Measurements from ENCODE around the gene KCTD7. TPM values are rescaled to one million over a fixed set of nuclear protein-coding genes. Genes with fewer than 3 reads are reported as not detected.

Gene KCTD7
- polyA plus RNA-seq, 4 donors, result 2.5 to 18.4 (median 3.8) TPM

GRCh38 chr7:66664590-66665293 is 36.1 kb downstream of the KCTD7 start:
- DNase-seq, result no peak
- peaks cover 0 to 5% of the 10 kb centered on the region in 2 donors for H3K9me3 ChIP-seq (ENCODE audit: control insufficient read depth in 2 of 2, insufficient read depth in 1 of 2, low read depth in 1 of 2, low read length in 1 of 2)
- FAIRE-seq, result no peak
- H3K4me3 ChIP-seq (ENCODE audit: low read depth in 1 of 3, low read length in 3 of 3), result no peak overlapping the region
- 71 to 93% (median 87%) methylated on average over 24 of the region's 24 CpGs for whole genome bisulfite sequencing, 3 donors
- no peaks in the 10 kb centered on the region for H3K27me3 ChIP-seq (ENCODE audit: control insufficient read depth in 3 of 3, insufficient read depth in 3 of 3, low read length in 3 of 3)
- H3K36me3 ChIP-seq (ENCODE audit: control insufficient read depth in 3 of 3, insufficient read depth in 2 of 3, low read depth in 1 of 3, low read length in 3 of 3), result peaks cover 0 to 38% (median 0%) of the 10 kb centered on the region in 3 donors
- no peak overlapping the region for H3K27ac ChIP-seq (ENCODE audit: low read depth in 1 of 3, low read length in 2 of 3)
- peaks cover 0 to 15% (median 0%) of the 10 kb centered on the region in 3 donors for H3K4me1 ChIP-seq (ENCODE audit: control insufficient read depth in 3 of 3, insufficient read depth in 2 of 3, low read depth in 1 of 3, low read length in 2 of 3)

GRCh38 chr7:66666313-66666952 is 37.8 kb downstream of the KCTD7 start:
- WGBS, 3 donors, result 91 to 96% (median 93%) methylated on average over 8 of the region's 8 CpGs
- no peak for DNase-seq
- H3K4me1 ChIP-seq (ENCODE audit: control insufficient read depth in 3 of 3, insufficient read depth in 2 of 3, low read depth in 1 of 3, low read length in 2 of 3), result peaks cover 0 to 31% (median 0%) of the 10 kb centered on the region in 3 donors
- H3K27me3 ChIP-seq (ENCODE audit: control insufficient read depth in 3 of 3, insufficient read depth in 3 of 3, low read length in 3 of 3), result no peaks in the 10 kb centered on the region
- no peak overlapping the region for H3K4me3 ChIP-seq (ENCODE audit: low read depth in 1 of 3, low read length in 3 of 3)
- H3K36me3 ChIP-seq (ENCODE audit: control insufficient read depth in 3 of 3, insufficient read depth in 2 of 3, low read depth in 1 of 3, low read length in 3 of 3), result peaks cover 0 to 39% (median 0%) of the 10 kb centered on the region in 3 donors
- FAIRE-seq, result no peak
- no peak overlapping the region for H3K27ac ChIP-seq (ENCODE audit: low read depth in 1 of 3, low read length in 2 of 3)
- H3K9me3 ChIP-seq (ENCODE audit: control insufficient read depth in 2 of 2, insufficient read depth in 1 of 2, low read depth in 1 of 2, low read length in 1 of 2), result peaks cover 0 to 5% of the 10 kb centered on the region in 2 donors

DNA sequence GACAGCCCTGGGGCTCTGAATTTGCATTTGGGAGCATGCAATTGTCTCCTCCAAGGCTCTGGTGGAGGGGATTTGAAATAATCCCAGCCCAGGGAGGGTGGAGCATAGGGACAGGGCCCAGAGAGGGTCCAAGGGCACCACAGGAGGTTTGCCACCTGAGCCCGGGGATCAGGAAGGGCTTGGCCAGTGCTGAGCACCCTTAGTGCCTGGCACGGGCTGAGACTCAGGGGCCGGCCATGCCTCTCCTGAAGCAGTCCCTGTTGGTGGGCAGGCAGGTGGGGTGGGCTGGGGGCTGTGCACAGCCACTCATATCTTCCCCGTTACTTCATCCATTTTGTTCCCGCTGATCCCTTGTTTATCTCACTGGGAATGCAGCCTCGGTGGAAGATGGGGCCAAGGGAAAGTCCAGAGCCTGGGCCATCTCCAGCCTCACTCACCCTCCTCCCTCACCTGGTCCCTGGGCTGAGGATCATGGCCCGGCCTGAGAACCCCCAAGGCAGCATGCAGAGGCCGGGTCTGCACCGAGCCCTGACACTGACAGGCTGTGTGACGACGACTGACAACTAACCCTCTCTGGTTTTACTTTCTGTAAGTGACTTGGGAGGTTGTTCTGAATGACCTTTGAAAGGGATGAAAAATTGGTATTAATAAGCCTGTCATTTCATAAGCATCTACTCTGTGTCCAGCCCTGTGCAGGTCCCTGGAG is 38.5 kb downstream of the KCTD7 start:
- Histone ChIP-seq H3K27ac (ENCODE audit: low read depth in 1 of 3, low read length in 2 of 3) (no peak overlapping the region), H3K9me3 (ENCODE audit: control insufficient read depth in 2 of 2, insufficient read depth in 1 of 2, low read depth in 1 of 2, low read length in 1 of 2) (peaks cover 0 to 5% of the 10 kb centered on the region in 2 donors), H3K36me3 (ENCODE audit: control insufficient read depth in 3 of 3, insufficient read depth in 2 of 3, low read depth in 1 of 3, low read length in 3 of 3) (peaks cover 0 to 39% (median 0%) of the 10 kb centered on the region in 3 donors), H3K4me1 (ENCODE audit: control insufficient read depth in 3 of 3, insufficient read depth in 2 of 3, low read depth in 1 of 3, low read length in 2 of 3) (peaks cover 0 to 35% (median 0%) of the 10 kb centered on the region in 3 donors), H3K4me3 (ENCODE audit: low read depth in 1 of 3, low read length in 3 of 3) (no peak overlapping the region), H3K27me3 (ENCODE audit: control insufficient read depth in 3 of 3, insufficient read depth in 3 of 3, low read length in 3 of 3) (no peaks in the 10 kb centered on the region)
- DNase-seq, result no peak
- WGBS, 3 donors, result 91 to 92% (median 91%) methylated on average over 11 of the region's 11 CpGs
- FAIRE-seq, result no peak

DNA sequence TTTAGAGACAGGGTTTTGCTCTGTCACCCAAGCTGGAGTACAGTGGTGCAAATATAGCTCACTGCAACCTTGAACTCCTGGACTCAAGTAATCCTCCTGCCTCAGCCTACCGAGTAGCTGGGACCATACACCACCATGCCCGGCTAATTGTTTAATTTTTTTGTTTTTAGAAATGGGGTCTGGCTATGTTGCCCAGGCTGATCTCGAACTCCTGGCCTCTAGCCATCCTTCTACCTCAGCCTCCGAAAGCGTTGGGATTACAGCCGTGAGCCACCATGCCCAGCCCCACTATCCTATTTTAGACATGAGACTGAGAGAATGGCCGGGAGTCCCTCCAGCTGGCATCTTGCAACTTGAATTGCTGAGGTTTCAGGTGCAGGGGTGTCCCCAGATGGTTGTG is 39.4 kb downstream of the KCTD7 start:
- DNase-seq (no peak), FAIRE-seq (no peak)
- Histone ChIP-seq H3K9me3 (ENCODE audit: control insufficient read depth in 2 of 2, insufficient read depth in 1 of 2, low read depth in 1 of 2, low read length in 1 of 2) (no peaks in the 10 kb centered on the region), H3K4me1 (ENCODE audit: control insufficient read depth in 3 of 3, insufficient read depth in 2 of 3, low read depth in 1 of 3, low read length in 2 of 3) (peaks cover 0 to 35% (median 0%) of the 10 kb centered on the region in 3 donors), H3K27me3 (ENCODE audit: control insufficient read depth in 3 of 3, insufficient read depth in 3 of 3, low read length in 3 of 3) (no peaks in the 10 kb centered on the region), H3K36me3 (ENCODE audit: control insufficient read depth in 3 of 3, insufficient read depth in 2 of 3, low read depth in 1 of 3, low read length in 3 of 3) (peaks cover 0 to 32% (median 0%) of the 10 kb centered on the region in 3 donors), H3K4me3 (ENCODE audit: low read depth in 1 of 3, low read length in 3 of 3) (no peak overlapping the region), H3K27ac (ENCODE audit: low read depth in 1 of 3, low read length in 2 of 3) (peak overlapping the region in 1 of 3 donors; percentile 81)
- WGBS, 3 donors, result 94 to 99% (median 95%) methylated on average over 7 of the region's 7 CpGs

GRCh38 chr7:66668677-66669076 is 40.0 kb downstream of the KCTD7 start:
- Histone ChIP-seq H3K36me3 (ENCODE audit: control insufficient read depth in 3 of 3, insufficient read depth in 2 of 3, low read depth in 1 of 3, low read length in 3 of 3) (peaks cover 0 to 32% (median 0%) of the 10 kb centered on the region in 3 donors), H3K9me3 (ENCODE audit: control insufficient read depth in 2 of 2, insufficient read depth in 1 of 2, low read depth in 1 of 2, low read length in 1 of 2) (no peaks in the 10 kb centered on the region), H3K27ac (ENCODE audit: low read depth in 1 of 3, low read length in 2 of 3) (peak overlapping the region in 1 of 3 donors; percentile 81), H3K27me3 (ENCODE audit: control insufficient read depth in 3 of 3, insufficient read depth in 3 of 3, low read length in 3 of 3) (no peaks in the 10 kb centered on the region), H3K4me1 (ENCODE audit: control insufficient read depth in 3 of 3, insufficient read depth in 2 of 3, low read depth in 1 of 3, low read length in 2 of 3) (peaks cover 0 to 35% (median 0%) of the 10 kb centered on the region in 3 donors), H3K4me3 (ENCODE audit: low read depth in 1 of 3, low read length in 3 of 3) (no peak overlapping the region)
- FAIRE-seq, result no peak
- DNase-seq, result no peak
- 92 to 96% (median 93%) methylated on average over 7 of the region's 7 CpGs for WGBS, 3 donors

- Histone ChIP-seq H3K4me3 (ENCODE audit: low read depth in 1 of 3, low read length in 3 of 3) (no peak overlapping the region), H3K9me3 (ENCODE audit: control insufficient read depth in 2 of 2, insufficient read depth in 1 of 2, low read depth in 1 of 2, low read length in 1 of 2) (no peaks in the 10 kb centered on the region), H3K27ac (ENCODE audit: low read depth in 1 of 3, low read length in 2 of 3) (peak overlapping the region in 1 of 3 donors; percentile 81), H3K4me1 (ENCODE audit: control insufficient read depth in 3 of 3, insufficient read depth in 2 of 3, low read depth in 1 of 3, low read length in 2 of 3) (peaks cover 0 to 38% (median 0%) of the 10 kb centered on the region in 3 donors), H3K27me3 (ENCODE audit: control insufficient read depth in 3 of 3, insufficient read depth in 3 of 3, low read length in 3 of 3) (no peaks in the 10 kb centered on the region), H3K36me3 (ENCODE audit: control insufficient read depth in 3 of 3, insufficient read depth in 2 of 3, low read depth in 1 of 3, low read length in 3 of 3) (peaks cover 0 to 32% (median 0%) of the 10 kb centered on the region in 3 donors)
- DNase-seq (no peak), FAIRE-seq (no peak)
- WGBS, 3 donors, result 46 to 77% (median 59%) methylated on average over 7 of the region's 7 CpGs
These were observed 40.4 kb downstream of the KCTD7 start for GRCh38 chr7:66669088-66669487.

GRCh38 chr7:66669496-66669895 is 40.8 kb downstream of the KCTD7 start:
- Histone ChIP-seq H3K27ac (ENCODE audit: low read depth in 1 of 3, low read length in 2 of 3) (peak overlapping the region in 1 of 3 donors; percentile 81), H3K27me3 (ENCODE audit: control insufficient read depth in 3 of 3, insufficient read depth in 3 of 3, low read length in 3 of 3) (no peaks in the 10 kb centered on the region), H3K36me3 (ENCODE audit: control insufficient read depth in 3 of 3, insufficient read depth in 2 of 3, low read depth in 1 of 3, low read length in 3 of 3) (peaks cover 0 to 30% (median 0%) of the 10 kb centered on the region in 3 donors), H3K9me3 (ENCODE audit: control insufficient read depth in 2 of 2, insufficient read depth in 1 of 2, low read depth in 1 of 2, low read length in 1 of 2) (no peaks in the 10 kb centered on the region), H3K4me3 (ENCODE audit: low read depth in 1 of 3, low read length in 3 of 3) (no peak overlapping the region), H3K4me1 (ENCODE audit: control insufficient read depth in 3 of 3, insufficient read depth in 2 of 3, low read depth in 1 of 3, low read length in 2 of 3) (peaks cover 0 to 41% (median 0%) of the 10 kb centered on the region in 3 donors)
- DNase-seq (peak in 1 of 2 donors; percentile 72), FAIRE-seq (no peak)
- 42 to 74% (median 51%) methylated on average over 5 of the region's 5 CpGs for WGBS, 3 donors

- DNase-seq, result no peak
- 96 to 100% (median 100%) methylated on average over 3 of the region's 3 CpGs for WGBS, 3 donors
- no peaks in the 10 kb centered on the region for H3K9me3 ChIP-seq (ENCODE audit: control insufficient read depth in 2 of 2, insufficient read depth in 1 of 2, low read depth in 1 of 2, low read length in 1 of 2)
- FAIRE-seq, result no peak
- H3K4me3 ChIP-seq (ENCODE audit: low read depth in 1 of 3, low read length in 3 of 3), result no peak overlapping the region
- peak overlapping the region in 1 of 3 donors; percentile 47 for H3K27ac ChIP-seq (ENCODE audit: low read depth in 1 of 3, low read length in 2 of 3)
- peaks cover 0 to 22% (median 0%) of the 10 kb centered on the region in 3 donors for H3K36me3 ChIP-seq (ENCODE audit: control insufficient read depth in 3 of 3, insufficient read depth in 2 of 3, low read depth in 1 of 3, low read length in 3 of 3)
- H3K27me3 ChIP-seq (ENCODE audit: control insufficient read depth in 3 of 3, insufficient read depth in 3 of 3, low read length in 3 of 3), result no peaks in the 10 kb centered on the region
- peaks cover 0 to 41% (median 0%) of the 10 kb centered on the region in 3 donors for H3K4me1 ChIP-seq (ENCODE audit: control insufficient read depth in 3 of 3, insufficient read depth in 2 of 3, low read depth in 1 of 3, low read length in 2 of 3)
These were observed 42.4 kb downstream of the KCTD7 start for GRCh38 chr7:66671034-66671433.
